ENCODE data around the gene TSC2. TPM values are rescaled to one million over a fixed set of nuclear protein-coding genes. Genes with fewer than 3 reads are reported as not detected.
"Not testable (repeated sequence)": the region's sequence is repeated elsewhere in the genome, so short reads cannot be mapped to it uniquely, and the experiment has no call there.

Gene TSC2
- total RNA-seq, 2 experiments from 2014 or later = 57.2 to 152 TPM

DNA sequence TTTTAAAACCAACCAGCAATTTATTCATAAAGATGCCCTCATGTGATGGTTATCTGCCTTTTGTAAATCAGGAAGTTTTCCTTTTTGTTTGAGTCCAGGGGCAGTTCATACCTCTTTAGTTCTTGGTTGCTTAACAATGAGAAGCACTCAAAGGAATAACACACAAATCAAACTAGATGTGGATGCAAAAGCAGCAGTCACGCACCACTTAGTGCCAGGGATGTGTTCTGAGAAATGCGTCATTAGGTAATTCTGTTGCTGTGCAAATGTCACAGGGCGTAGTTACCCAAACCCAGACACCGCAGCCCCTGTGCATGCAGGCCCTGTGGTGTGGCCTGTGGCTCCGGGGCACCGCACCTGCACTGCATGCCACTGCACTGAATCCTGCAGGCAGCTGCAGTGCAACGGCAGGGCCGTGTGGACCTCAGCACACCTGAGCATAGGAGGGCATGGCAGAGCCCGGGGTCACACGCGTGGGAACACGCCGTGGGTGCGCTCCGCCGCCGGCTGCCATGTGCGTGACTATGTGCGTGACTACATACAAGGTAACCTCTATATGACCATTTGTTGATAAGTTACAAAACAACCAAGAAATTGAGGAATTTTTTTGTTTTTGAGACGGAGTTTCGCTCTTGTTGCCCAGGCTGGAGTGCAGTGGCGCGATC is 48.3 kb downstream of the TSC2 start:
- no peaks in the 10 kb centered on the region for H3K36me3 ChIP-seq (ENCODE audit: insufficient read depth, low read length)
- H3K9me2 ChIP-seq (ENCODE audit: insufficient read depth, low read length) = no peaks in the 10 kb centered on the region
- no peak overlapping the region for H3K27ac ChIP-seq (ENCODE audit: low read depth, low read length, poor library complexity, severe bottlenecking)
- H3K79me2 ChIP-seq (ENCODE audit: insufficient read depth, low read depth, low read length) = no peaks in the 10 kb centered on the region
- ChIA-PET POLR2A (no interaction called here), CTCF (ENCODE audit: unreplicated experiment) (no interaction called here)
- TF ChIP-seq, protein P1, sequence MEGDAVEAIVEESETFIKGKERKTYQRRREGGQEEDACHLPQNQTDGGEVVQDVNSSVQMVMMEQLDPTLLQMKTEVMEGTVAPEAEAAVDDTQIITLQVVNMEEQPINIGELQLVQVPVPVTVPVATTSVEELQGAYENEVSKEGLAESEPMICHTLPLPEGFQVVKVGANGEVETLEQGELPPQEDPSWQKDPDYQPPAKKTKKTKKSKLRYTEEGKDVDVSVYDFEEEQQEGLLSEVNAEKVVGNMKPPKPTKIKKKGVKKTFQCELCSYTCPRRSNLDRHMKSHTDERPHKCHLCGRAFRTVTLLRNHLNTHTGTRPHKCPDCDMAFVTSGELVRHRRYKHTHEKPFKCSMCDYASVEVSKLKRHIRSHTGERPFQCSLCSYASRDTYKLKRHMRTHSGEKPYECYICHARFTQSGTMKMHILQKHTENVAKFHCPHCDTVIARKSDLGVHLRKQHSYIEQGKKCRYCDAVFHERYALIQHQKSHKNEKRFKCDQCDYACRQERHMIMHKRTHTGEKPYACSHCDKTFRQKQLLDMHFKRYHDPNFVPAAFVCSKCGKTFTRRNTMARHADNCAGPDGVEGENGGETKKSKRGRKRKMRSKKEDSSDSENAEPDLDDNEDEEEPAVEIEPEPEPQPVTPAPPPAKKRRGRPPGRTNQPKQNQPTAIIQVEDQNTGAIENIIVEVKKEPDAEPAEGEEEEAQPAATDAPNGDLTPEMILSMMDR (conservative IDR thresholded peaks at IDR 0.05; ENCODE audit: low read length) = no peak
- TF ChIP-seq EZH2phosphoT487 (IDR thresholded peaks at IDR 0.05; ENCODE audit: borderline replicate concordance, low read depth, low read length) = no peak
- intact Hi-C loops (cut with micrococcal nuclease; ENCODE audit: unreplicated experiment) = no loop called here
- H3K9me3 ChIP-seq (ENCODE audit: low read length) = no peaks in the 10 kb centered on the region
- no peaks in the 10 kb centered on the region for H3K4me1 ChIP-seq (ENCODE audit: insufficient read depth, low read length, poor library complexity, severe bottlenecking)
- H4K20me1 ChIP-seq (ENCODE audit: insufficient read depth, low read length) = no peaks in the 10 kb centered on the region
- no peak overlapping the region for H3K4me2 ChIP-seq (ENCODE audit: low read length)
- H3K4me3 ChIP-seq (ENCODE audit: low read depth, low read length, poor library complexity, severe bottlenecking) = no peak overlapping the region
- no peak for DNase-seq (ENCODE audit: low spot score)
- no TSS peak for BruUV-seq (replicated peaks)
- no peak overlapping the region for H2AFZ ChIP-seq (ENCODE audit: low read length)

DNA sequence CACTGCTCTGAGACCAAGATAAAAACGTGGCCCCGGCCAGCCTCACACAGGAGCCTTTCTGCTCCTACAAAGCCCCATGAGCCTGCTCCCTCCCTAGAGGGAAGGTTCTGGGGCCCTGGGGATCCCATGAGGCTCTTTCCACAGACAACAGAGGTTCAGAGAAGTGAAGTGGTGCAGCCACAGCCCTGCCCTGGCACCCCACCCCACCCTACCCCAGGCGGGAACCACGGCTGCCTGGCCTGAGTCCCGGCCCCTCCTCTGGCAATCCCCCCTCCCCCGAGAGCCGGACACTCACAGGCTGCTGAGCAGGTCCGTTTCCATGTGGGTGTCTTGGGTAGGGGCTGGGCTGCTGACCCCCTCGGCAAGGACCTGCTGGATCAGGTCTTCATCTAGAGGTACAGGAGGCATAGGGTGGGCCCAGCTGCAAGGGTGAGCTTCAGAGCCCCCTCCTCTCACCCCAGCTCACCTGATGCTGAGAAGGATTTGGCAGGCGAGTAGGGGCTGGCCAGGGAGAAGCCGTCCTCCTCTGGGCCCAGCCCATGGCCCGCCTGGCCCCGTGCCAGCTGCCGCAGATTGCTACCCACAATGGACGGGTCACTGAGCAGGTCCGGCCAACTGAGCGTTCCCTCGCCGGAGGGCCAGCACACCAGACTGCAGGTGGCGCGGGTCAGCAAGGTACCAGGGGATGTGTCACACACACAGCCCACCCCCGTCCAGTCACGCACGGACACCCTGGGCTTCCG is 49.2 kb downstream of the TSC2 start:
- intact Hi-C loops (cut with micrococcal nuclease; ENCODE audit: unreplicated experiment) = no loop called here
- no peak overlapping the region for H3K4me2 ChIP-seq (ENCODE audit: low read length)
- no peaks in the 10 kb centered on the region for H3K79me2 ChIP-seq (ENCODE audit: insufficient read depth, low read depth, low read length)
- ChIA-PET POLR2A (interaction anchor here (0.6 kb wide), 1 partner anchor 829 kb away, joined by 3 read pairs; no protein-coding TSS in a partner anchor), CTCF (ENCODE audit: unreplicated experiment) (no interaction called here)
- TF ChIP-seq, protein P1 (conservative IDR thresholded peaks at IDR 0.05; ENCODE audit: low read length) = no peak
- TF ChIP-seq EZH2phosphoT487 (IDR thresholded peaks at IDR 0.05; ENCODE audit: borderline replicate concordance, low read depth, low read length) = no peak
- H3K4me3 ChIP-seq (ENCODE audit: low read depth, low read length, poor library complexity, severe bottlenecking) = no peak overlapping the region
- H3K9me3 ChIP-seq (ENCODE audit: low read length) = no peaks in the 10 kb centered on the region
- no peaks in the 10 kb centered on the region for H3K4me1 ChIP-seq (ENCODE audit: insufficient read depth, low read length, poor library complexity, severe bottlenecking)
- no TSS peak for BruUV-seq (replicated peaks)
- no peaks in the 10 kb centered on the region for H3K9me2 ChIP-seq (ENCODE audit: insufficient read depth, low read length)
- H2AFZ ChIP-seq (ENCODE audit: low read length) = no peak overlapping the region
- no peak for DNase-seq (ENCODE audit: low spot score)
- H3K27ac ChIP-seq (ENCODE audit: low read depth, low read length, poor library complexity, severe bottlenecking) = no peak overlapping the region
- H4K20me1 ChIP-seq (ENCODE audit: insufficient read depth, low read length) = no peaks in the 10 kb centered on the region
- H3K36me3 ChIP-seq (ENCODE audit: insufficient read depth, low read length) = no peaks in the 10 kb centered on the region

DNA sequence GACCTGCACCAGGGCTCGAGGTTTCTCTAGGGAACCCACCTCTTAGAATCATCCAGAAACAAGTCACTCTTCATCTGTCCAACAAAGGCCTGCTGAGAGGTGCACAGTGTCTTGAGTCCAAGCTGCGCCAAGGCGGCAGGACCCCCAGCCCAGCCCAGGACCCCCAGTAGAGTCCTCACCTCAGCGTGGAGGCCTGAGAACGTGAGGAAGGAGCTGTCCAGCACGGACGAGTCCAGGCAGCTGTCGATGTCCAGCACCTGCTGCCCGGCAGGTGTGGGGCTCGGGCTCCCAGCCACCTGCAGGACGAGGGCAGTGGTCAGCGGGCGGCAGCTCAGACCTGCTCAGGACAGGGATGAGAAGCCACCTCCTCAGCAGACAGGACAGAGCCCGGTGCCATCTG is 49.9 kb downstream of the TSC2 start:
- BruUV-seq (replicated peaks); H3K4me2 ChIP-seq (ENCODE audit: low read length); H3K79me2 ChIP-seq (ENCODE audit: insufficient read depth, low read depth, low read length); H3K4me1 ChIP-seq (ENCODE audit: insufficient read depth, low read length, poor library complexity, severe bottlenecking); DNase-seq (ENCODE audit: low spot score); H2AFZ ChIP-seq (ENCODE audit: low read length); H3K9me2 ChIP-seq (ENCODE audit: insufficient read depth, low read length); POLR2A ChIA-PET; H3K27ac ChIP-seq (ENCODE audit: low read depth, low read length, poor library complexity, severe bottlenecking); H4K20me1 ChIP-seq (ENCODE audit: insufficient read depth, low read length); CTCF ChIA-PET (ENCODE audit: unreplicated experiment); H3K9me3 ChIP-seq (ENCODE audit: low read length); H3K36me3 ChIP-seq (ENCODE audit: insufficient read depth, low read length); intact Hi-C loops (cut with micrococcal nuclease; ENCODE audit: unreplicated experiment); H3K4me3 ChIP-seq (ENCODE audit: low read depth, low read length, poor library complexity, severe bottlenecking): not testable (repeated sequence)

DNA sequence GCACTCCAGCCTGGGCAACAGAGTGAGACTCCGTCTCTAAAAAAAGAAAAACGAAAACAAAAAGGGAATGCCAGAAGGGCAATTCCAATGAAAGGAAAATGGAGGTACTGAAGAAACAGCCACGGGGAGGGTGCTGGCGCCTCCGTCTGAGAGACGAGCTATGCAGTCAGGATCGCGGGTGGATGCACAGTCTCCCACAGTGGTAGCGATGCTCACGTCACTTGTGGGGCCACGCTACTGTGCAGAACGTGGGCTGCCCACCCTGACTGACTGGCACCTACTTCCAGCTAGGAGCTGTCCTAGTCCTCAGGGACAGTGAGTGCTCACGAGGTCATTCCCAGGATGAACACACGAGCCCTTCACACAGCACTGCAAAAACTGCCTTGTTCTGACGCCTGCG is 53.8 kb downstream of the TSC2 start:
- BruUV-seq (replicated peaks); CTCF ChIA-PET (ENCODE audit: unreplicated experiment); H3K9me2 ChIP-seq (ENCODE audit: insufficient read depth, low read length); H3K4me3 ChIP-seq (ENCODE audit: low read depth, low read length, poor library complexity, severe bottlenecking); H3K36me3 ChIP-seq (ENCODE audit: insufficient read depth, low read length); POLR2A ChIA-PET; H3K4me2 ChIP-seq (ENCODE audit: low read length); intact Hi-C loops (cut with micrococcal nuclease; ENCODE audit: unreplicated experiment); DNase-seq (ENCODE audit: low spot score); H3K27ac ChIP-seq (ENCODE audit: low read depth, low read length, poor library complexity, severe bottlenecking); H4K20me1 ChIP-seq (ENCODE audit: insufficient read depth, low read length); H3K9me3 ChIP-seq (ENCODE audit: low read length); H2AFZ ChIP-seq (ENCODE audit: low read length); H3K79me2 ChIP-seq (ENCODE audit: insufficient read depth, low read depth, low read length); H3K4me1 ChIP-seq (ENCODE audit: insufficient read depth, low read length, poor library complexity, severe bottlenecking): not testable (repeated sequence)
